ENCODE data around the gene TMEM131L.

TMEM131L gene

GRCh38 chr4:153479101-153479500 lies 12.9 kb downstream of the TMEM131L start:
- Mint-ChIP-seq H3K4me3 (no peak overlapping the region), H3K27ac (no peak overlapping the region), H3K36me3 (ENCODE audit: low read depth) (peaks cover 38% of the 10 kb centered on the region), H3K27me3 (ENCODE audit: low read depth) (no peaks in the 10 kb centered on the region), H3K9me3 (no peaks in the 10 kb centered on the region), H3K4me1 (ENCODE audit: low read depth) (peaks cover 49% of the 10 kb centered on the region)
- no peak for DNase-seq (ENCODE audit: low spot score)

DNA sequence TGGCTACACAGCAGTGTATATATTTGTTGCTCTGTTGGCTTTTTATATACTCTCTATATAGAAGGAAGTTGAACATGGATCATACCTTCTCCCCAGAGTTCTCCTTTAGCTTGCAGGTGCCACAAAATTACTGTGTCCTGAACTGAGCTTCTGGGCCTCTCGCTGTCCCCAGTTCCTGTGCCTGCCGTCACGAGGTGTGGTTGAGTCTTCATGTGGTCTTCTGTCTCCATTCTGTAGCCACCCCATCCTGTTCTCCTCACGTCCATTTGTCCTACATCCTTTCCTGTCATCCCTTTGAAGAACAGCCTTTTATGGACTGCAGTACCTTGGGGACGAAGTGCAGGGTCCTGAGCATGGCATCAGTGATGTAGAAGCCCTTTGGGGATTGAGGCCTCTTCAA lies 14.5 kb downstream of the TMEM131L start:
- DNase-seq (ENCODE audit: low spot score) = no peak
- peaks cover 28% of the 10 kb centered on the region for H3K36me3 Mint-ChIP-seq (ENCODE audit: low read depth)
- H3K4me3 Mint-ChIP-seq = no peak overlapping the region
- H3K27ac Mint-ChIP-seq = peak overlapping the region; percentile 48
- H3K4me1 Mint-ChIP-seq (ENCODE audit: low read depth) = peaks cover 45% of the 10 kb centered on the region
- H3K9me3 Mint-ChIP-seq = no peaks in the 10 kb centered on the region
- H3K27me3 Mint-ChIP-seq (ENCODE audit: low read depth) = no peaks in the 10 kb centered on the region

- Mint-ChIP-seq H3K36me3 (ENCODE audit: low read depth) (peaks cover 28% of the 10 kb centered on the region), H3K27me3 (ENCODE audit: low read depth) (no peaks in the 10 kb centered on the region), H3K9me3 (no peaks in the 10 kb centered on the region), H3K4me1 (ENCODE audit: low read depth) (peaks cover 49% of the 10 kb centered on the region), H3K4me3 (no peak overlapping the region), H3K27ac (no peak overlapping the region)
- no peak for DNase-seq (ENCODE audit: low spot score)
Measured at GRCh38 chr4:153481478-153481877, 15.3 kb downstream of the TMEM131L start.

GRCh38 chr4:153483432-153484418 lies 17.6 kb downstream of the TMEM131L start:
- no peak for DNase-seq (ENCODE audit: low spot score)
- Mint-ChIP-seq H3K27me3 (ENCODE audit: low read depth) (no peaks in the 10 kb centered on the region), H3K9me3 (no peaks in the 10 kb centered on the region), H3K36me3 (ENCODE audit: low read depth) (peaks cover 20% of the 10 kb centered on the region), H3K4me1 (ENCODE audit: low read depth) (peaks cover 56% of the 10 kb centered on the region), H3K4me3 (peak overlapping the region; percentile 22), H3K27ac (peak overlapping the region; percentile 28)

GRCh38 chr4:153485359-153485758 lies 19.2 kb downstream of the TMEM131L start:
- H3K27me3 Mint-ChIP-seq (ENCODE audit: low read depth) = no peaks in the 10 kb centered on the region
- no peak for DNase-seq (ENCODE audit: low spot score)
- peaks cover 61% of the 10 kb centered on the region for H3K4me1 Mint-ChIP-seq (ENCODE audit: low read depth)
- peaks cover 25% of the 10 kb centered on the region for H3K36me3 Mint-ChIP-seq (ENCODE audit: low read depth)
- H3K9me3 Mint-ChIP-seq = no peaks in the 10 kb centered on the region
- H3K27ac Mint-ChIP-seq = no peak overlapping the region
- no peak overlapping the region for H3K4me3 Mint-ChIP-seq

- no peak for DNase-seq (ENCODE audit: low spot score)
- H3K4me1 Mint-ChIP-seq (ENCODE audit: low read depth) = peaks cover 58% of the 10 kb centered on the region
- no peaks in the 10 kb centered on the region for H3K27me3 Mint-ChIP-seq (ENCODE audit: low read depth)
- H3K36me3 Mint-ChIP-seq (ENCODE audit: low read depth) = peaks cover 20% of the 10 kb centered on the region
- no peak overlapping the region for H3K27ac Mint-ChIP-seq
- H3K9me3 Mint-ChIP-seq = no peaks in the 10 kb centered on the region
- peak overlapping the region; percentile 9 for H3K4me3 Mint-ChIP-seq
Measured at GRCh38 chr4:153485860-153486259, 19.7 kb downstream of the TMEM131L start.

- H3K27ac Mint-ChIP-seq = peak overlapping the region; percentile 93
- H3K4me1 Mint-ChIP-seq (ENCODE audit: low read depth) = peaks cover 59% of the 10 kb centered on the region
- no peak overlapping the region for H3K4me3 Mint-ChIP-seq
- no peaks in the 10 kb centered on the region for H3K27me3 Mint-ChIP-seq (ENCODE audit: low read depth)
- peaks cover 18% of the 10 kb centered on the region for H3K36me3 Mint-ChIP-seq (ENCODE audit: low read depth)
- H3K9me3 Mint-ChIP-seq = no peaks in the 10 kb centered on the region
- DNase-seq (ENCODE audit: low spot score) = no peak
Measured at GRCh38 chr4:153486281-153487151, 20.4 kb downstream of the TMEM131L start.

DNA sequence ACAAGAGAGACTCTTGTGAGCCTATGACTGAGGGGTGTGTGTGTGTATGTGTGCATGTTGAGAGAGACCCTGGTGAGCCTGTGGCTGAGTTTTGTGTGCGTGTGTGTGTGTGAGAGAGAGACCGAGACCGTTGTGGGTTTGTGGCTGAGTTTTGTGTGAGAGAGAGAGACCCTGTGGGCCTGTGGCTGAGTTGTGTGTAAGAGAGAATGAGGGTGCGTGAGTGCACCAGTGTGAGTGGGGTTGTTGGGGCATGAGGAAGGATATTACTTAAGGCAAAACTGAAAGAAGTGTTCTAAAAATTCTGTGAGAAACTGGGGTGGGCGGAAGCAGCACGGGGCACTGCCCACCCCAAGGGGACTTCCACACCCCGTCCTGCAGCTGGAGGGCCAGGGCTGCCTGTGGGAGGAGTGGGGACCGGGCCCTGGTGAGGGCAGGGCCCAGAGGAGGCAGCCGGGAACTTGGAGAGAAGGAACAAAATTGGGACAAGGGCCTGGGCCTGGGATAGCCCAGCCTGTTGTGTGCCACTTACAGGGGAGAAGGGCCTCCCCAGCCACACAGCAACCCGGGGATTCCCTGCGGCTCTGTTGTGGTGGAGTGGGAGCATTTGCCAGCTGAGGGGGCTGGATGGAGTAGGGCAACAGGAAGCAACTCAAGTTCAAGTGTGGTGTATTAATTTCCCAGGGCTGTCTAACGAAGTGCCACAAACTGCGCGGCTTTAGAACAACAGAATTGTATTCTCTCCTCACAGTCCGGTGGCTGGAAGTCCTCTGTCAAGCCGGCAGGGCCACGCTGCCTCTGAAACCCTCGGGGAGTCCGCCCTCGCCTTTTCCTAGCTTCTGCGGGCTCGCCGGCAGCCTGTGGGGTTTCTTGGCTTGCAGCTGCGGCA lies 22.1 kb downstream of the TMEM131L start:
- DNase-seq (ENCODE audit: low spot score) = peak; percentile 77
- no peaks in the 10 kb centered on the region for H3K9me3 Mint-ChIP-seq
- H3K4me1 Mint-ChIP-seq (ENCODE audit: low read depth) = peaks cover 60% of the 10 kb centered on the region
- H3K4me3 Mint-ChIP-seq = peak overlapping the region; percentile 71
- H3K27me3 Mint-ChIP-seq (ENCODE audit: low read depth) = no peaks in the 10 kb centered on the region
- H3K27ac Mint-ChIP-seq = peak overlapping the region; percentile 93
- peaks cover 20% of the 10 kb centered on the region for H3K36me3 Mint-ChIP-seq (ENCODE audit: low read depth)

DNA sequence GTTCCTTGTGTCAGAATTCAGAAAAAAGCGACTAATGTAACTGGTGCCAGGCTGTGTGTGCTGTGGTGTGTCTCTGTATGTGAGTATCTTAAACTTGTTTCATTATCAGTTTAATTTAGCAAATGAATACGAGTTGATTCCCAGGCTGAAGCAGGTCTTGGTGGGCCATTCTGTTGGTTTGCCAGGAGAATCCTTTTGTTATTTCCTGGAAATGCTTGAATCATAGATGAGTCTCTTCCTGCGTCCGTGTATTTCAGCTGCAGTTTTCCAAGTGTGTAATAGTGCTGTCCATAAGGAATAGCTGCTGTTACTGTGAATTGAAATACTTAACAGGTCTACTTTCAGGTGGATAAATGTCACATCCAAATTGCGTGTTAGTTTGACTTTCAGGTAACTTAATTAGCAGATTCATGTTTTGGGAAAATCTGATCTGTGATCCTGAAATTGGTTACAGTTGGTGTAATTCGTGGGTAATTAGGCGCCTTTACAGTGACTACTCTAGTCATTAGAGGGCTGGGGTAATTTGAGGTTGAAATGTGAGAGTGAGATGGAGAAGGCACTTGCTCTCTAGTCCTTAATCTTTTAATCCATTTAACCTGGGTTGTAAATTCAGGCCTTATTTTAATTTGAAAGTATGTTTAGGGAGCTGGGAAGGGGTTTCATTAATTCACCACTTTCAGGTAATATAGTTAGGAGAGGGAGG lies 23.8 kb downstream of the TMEM131L start:
- Mint-ChIP-seq H3K4me1 (ENCODE audit: low read depth) (peaks cover 66% of the 10 kb centered on the region), H3K4me3 (peak overlapping the region; percentile 71), H3K27ac (peak overlapping the region; percentile 93), H3K27me3 (ENCODE audit: low read depth) (no peaks in the 10 kb centered on the region), H3K9me3 (no peaks in the 10 kb centered on the region), H3K36me3 (ENCODE audit: low read depth) (peaks cover 20% of the 10 kb centered on the region)
- DNase-seq (ENCODE audit: low spot score) = no peak

- peaks cover 17% of the 10 kb centered on the region for H3K36me3 Mint-ChIP-seq (ENCODE audit: low read depth)
Measured at GRCh38 chr4:153490985-153491483, 24.9 kb downstream of the TMEM131L start.

DNA sequence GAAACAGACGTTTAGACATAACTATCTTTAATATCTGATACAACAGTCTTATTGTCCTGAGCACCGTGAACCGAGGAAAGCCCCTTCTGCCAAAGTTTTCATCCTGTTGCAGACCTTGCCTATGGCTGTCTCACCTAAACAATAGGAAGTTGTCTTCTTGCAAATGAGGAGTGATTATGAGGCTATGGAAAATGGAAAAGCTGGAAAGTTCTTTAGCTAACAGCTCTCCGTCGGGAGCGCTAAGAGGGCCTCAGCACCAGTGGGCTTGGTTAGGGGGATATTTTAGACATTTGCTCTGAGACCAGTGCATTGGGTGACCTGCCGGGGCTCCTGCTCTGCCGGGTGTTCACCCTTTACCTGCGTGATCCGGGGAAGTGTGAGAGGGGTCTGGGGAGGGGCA lies 28.4 kb downstream of the TMEM131L start:
- DNase-seq (ENCODE audit: low spot score) = no peak
- Mint-ChIP-seq H3K9me3 (no peaks in the 10 kb centered on the region), H3K27me3 (ENCODE audit: low read depth) (no peaks in the 10 kb centered on the region), H3K4me3 (peak overlapping the region; percentile 9), H3K4me1 (ENCODE audit: low read depth) (peaks cover 73% of the 10 kb centered on the region), H3K27ac (peak overlapping the region; percentile 73), H3K36me3 (ENCODE audit: low read depth) (peaks cover 21% of the 10 kb centered on the region)

More at GRCh38 chr4:153490985-153491483, 24.9 kb downstream of the TMEM131L start:
- Mint-ChIP-seq H3K4me3 (peak overlapping the region; percentile 66), H3K4me1 (ENCODE audit: low read depth) (peaks cover 69% of the 10 kb centered on the region), H3K27me3 (ENCODE audit: low read depth) (no peaks in the 10 kb centered on the region), H3K9me3 (no peaks in the 10 kb centered on the region), H3K27ac (peak overlapping the region; percentile 72)
- no peak for DNase-seq (ENCODE audit: low spot score)

DNA sequence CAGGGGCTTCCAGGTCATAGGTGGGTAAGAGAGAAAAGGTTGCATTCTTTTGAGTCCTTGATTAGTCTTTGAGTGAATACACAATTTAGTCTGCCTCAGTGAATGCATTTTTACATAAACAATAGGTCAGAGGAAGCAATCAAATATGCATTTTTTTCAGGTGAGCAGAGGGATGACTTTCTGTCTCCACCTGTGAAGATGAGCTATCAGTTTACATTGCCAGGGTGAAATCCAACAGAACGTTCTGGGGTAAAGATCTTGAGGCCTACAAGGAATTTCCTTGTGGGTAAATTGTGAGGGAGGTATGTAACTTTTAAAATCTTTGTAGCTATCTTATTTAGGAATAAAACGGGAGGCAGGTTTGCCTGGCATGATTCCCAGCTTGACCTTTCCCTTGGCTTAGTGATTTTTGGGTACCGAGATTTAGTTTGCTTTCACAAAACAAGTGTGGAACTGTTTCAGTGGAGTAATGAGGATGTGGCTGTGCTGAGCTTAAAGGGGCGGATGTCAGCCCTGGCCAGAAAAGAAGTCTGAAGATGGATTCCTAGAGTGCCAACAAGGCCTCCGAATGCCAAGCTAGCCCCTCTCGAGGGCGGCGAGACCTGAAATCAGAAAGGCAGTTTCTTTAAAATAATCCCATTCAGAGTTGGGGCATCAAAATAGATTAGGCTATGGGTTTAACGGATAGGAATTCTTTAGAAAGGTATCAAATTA lies 29.5 kb downstream of the TMEM131L start:
- H3K27me3 Mint-ChIP-seq (ENCODE audit: low read depth) = no peaks in the 10 kb centered on the region
- peak overlapping the region; percentile 74 for H3K27ac Mint-ChIP-seq
- H3K36me3 Mint-ChIP-seq (ENCODE audit: low read depth) = peaks cover 24% of the 10 kb centered on the region
- no peak for DNase-seq (ENCODE audit: low spot score)
- peaks cover 74% of the 10 kb centered on the region for H3K4me1 Mint-ChIP-seq (ENCODE audit: low read depth)
- peak overlapping the region; percentile 22 for H3K4me3 Mint-ChIP-seq
- no peaks in the 10 kb centered on the region for H3K9me3 Mint-ChIP-seq

Data from T-helper 2 cell treated with Interferon-gamma antibody and Interleukin-4, amounts not matched to agents 5 μg/mL and 100 μg/mL, for 36 hours (primary cell).